CD4-positive, alpha-beta T cell treated with Interleukin-21 for 1 hour (primary cell): ENCODE results near the gene CHCHD1.
A peak's percentile ranks its signal among the peaks of the same experiment; 100 is the strongest.
"Not testable (repeated sequence)": the region's sequence is repeated elsewhere in the genome, so short reads cannot be mapped to it uniquely, and the experiment has no call there.

Experiments
- DNase-seq: peaks from one replicate; pipeline ENCODE4 v3.0.0-alpha.2; 2020

CHCHD1 gene

GRCh38 chr10:73769396-73769795, 12.5 kb upstream of the CHCHD1 start:
- no peak for DNase-seq

DNA sequence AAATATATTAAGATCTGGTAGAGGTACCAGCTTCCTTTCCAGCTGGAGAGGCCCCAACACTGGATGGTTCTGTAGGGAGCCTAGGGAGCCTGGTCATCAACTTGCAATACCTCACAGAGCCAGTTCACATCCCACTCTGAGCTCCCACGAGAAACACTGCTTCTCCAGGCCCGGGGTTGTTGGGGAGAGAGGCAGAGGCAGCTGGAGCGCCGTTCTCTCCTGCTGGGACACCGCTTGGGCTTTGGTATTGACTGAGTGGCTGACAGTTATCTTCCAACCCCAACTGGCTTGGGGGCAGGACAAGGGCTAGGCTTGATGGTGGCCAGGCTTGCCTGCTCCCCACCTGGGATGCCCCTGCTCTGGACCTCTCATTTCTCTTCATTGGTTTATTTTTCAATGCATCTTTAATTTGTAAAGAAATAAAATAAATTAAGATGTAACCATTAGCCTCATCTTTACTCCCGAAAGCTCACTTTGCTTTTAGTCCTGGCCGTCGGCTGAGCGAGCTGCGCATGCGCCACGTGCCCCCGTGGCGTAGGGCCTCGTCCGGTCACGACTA, 10.0 kb upstream of the CHCHD1 start:
- DNase-seq, result peak; percentile 85

- DNase-seq, result peak; percentile 91
These were observed 9.3 kb upstream of the CHCHD1 start for GRCh38 chr10:73772281-73773151.

DNA sequence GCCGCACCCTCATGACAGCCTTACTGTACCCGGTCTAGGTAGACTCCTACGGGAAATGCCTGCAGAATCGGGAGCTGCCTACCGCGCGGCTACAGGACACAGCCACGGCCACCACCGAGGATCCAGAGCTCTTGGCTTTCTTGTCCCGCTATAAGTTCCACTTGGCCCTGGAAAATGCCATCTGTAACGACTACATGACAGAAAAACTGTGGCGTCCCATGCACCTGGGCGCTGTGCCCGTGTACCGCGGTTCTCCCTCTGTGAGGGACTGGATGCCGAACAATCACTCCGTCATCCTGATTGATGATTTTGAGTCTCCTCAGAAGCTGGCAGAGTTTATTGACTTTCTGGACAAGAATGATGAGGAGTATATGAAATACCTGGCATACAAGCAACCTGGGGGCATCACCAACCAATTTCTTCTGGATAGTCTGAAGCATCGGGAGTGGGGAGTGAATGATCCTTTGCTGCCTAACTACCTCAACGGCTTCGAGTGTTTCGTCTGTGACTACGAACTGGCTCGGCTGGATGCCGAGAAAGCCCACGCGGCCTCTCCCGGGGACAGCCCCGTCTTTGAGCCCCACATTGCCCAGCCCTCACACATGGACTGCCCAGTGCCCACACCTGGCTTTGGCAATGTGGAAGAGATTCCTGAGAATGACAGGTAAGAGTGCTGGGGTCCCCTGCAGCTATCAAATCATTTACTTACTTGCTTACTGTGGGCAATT, 8.5 kb upstream of the CHCHD1 start:
- DNase-seq, result no peak

GRCh38 chr10:73774637-73775036, 7.2 kb upstream of the CHCHD1 start:
- DNase-seq, result peak; percentile 67

- no peak for DNase-seq
These were observed 2.8 kb upstream of the CHCHD1 start for GRCh38 chr10:73779018-73779417.

DNA sequence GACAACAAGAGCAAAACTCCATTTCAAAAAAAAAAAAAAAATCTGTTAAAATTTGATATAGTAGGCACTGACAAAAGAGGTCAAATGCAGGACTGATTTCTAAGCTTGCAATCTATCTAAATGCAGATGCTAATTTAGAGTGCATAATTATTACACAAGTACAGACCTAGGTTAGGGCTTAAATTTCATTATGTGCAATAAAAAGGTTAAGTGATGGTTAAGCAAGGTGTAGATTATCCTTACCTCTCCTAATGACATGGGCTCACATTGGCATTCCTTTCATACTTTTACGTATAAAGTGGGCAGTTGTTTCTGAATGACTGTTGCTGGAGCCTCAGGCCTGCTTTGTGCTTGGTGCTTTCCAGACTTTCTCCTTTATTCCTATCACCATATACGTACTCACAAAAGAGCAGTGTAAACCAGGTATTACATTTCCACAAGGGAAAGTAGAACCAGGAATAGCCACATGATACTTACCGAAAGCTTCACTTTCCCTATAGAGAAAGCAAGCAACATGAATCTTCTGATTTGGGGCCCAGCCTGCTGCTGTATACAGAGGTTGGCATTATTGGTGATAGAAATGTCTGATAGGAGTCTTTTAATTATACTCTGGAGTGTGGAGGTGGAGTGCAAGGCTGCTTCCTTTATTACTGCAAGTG, 2.2 kb upstream of the CHCHD1 start:
- DNase-seq, result no peak

DNA sequence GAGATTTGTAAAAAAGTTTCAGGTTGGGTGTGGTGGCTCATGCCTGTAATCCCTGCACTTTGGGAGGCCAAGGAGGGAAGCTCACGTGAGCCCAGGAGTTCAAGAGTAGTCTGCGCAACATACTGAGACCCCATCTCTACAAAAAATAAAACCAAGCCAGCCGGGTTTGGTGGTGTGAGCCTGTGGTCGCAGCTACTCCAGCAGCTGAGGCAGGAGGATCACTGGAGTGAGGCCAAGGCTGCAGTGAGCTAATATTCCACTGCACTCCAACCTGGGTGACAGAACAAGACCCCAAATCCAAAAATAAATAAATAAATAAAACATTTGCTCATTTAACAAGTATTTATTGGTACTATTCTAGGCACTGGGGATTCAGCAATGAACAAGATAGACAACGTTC, 1.5 kb upstream of the CHCHD1 start:
- DNase-seq, result no peak

- DNase-seq, result peak; percentile 22
These were observed 882 bp upstream of the CHCHD1 start for GRCh38 chr10:73780966-73781365.

GRCh38 chr10:73781548-73781878, 335 bp upstream of the CHCHD1 start:
- DNase-seq, result no peak

GRCh38 chr10:73782749-73783085, 869 bp downstream of the CHCHD1 start:
- DNase-seq, result no peak

GRCh38 chr10:73785211-73785720, 3.4 kb downstream of the CHCHD1 start, which contains the start of gene ZSWIM8:
Gene ZSWIM8 (plus strand): TSS chr10:73785606. CDS start chr10:73785879, 273 bp downstream.
- DNase-seq, result peak; percentile 93

GRCh38 chr10:73785721-73786511, 4.1 kb downstream of the CHCHD1 start:
- peak; percentile 64 for DNase-seq

DNA sequence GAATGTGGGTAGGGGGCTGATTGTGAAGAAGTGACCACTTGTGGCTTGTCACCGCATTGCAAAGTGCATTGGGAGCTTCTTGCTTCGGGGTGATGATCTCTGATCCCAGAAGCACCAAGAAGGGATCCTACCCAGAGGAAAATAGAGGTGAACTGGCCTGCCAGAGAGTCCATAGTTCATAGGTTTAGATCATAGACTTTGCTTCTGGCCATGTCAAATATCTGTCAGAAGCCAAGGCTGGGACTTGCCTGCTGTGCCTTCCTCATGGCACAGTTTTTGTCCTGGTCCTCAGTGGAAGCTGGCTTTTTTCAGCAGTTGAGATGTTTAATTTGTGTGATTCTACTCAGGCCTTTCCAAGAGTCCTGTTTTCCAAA, 4.7 kb downstream of the CHCHD1 start:
- no peak for DNase-seq

GRCh38 chr10:73787031-73787800, 5.4 kb downstream of the CHCHD1 start:
- DNase-seq, result not testable (repeated sequence)

GRCh38 chr10:73788864-73789658, 7.2 kb downstream of the CHCHD1 start:
- no peak for DNase-seq

GRCh38 chr10:73789659-73790055, 7.8 kb downstream of the CHCHD1 start:
- no peak for DNase-seq

DNA sequence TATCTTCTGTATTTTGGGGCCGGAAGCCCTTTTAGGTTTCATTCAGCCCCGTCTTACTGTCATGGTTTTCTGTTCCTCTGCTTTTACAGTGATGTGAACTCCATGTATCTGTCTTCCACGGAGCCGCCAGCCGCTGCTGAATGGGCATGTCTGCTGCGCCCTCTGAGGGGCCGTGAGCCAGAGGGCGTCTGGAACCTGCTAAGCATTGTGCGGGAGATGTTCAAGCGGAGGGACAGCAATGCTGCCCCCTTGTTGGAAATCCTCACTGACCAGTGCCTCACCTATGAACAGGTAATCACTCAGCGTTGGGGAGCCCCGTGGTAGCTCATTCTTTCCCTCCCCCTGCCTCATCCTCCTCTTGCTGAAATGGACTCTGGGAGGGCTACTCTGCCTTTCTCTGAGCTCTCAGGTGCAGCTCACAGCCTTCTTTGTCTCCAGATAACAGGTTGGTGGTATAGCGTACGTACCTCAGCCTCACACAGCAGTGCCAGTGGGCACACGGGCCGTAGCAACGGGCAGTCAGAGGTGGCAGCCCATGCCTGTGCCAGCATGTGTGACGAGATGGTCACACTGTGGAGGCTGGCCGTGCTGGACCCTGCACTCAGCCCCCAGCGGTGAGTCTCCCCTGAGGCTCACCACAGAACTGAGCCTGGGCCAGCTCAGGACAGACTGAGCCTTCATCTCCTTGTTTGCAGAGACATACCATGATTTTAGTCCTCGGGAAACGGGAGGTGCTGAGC, 9.2 kb downstream of the CHCHD1 start:
- DNase-seq, result no peak

- no peak for DNase-seq
These were observed 10.1 kb downstream of the CHCHD1 start for GRCh38 chr10:73791871-73792400.

- no peak for DNase-seq
These were observed 11.6 kb downstream of the CHCHD1 start for GRCh38 chr10:73793456-73793855.
